Mesendoderm (in vitro differentiated cells): Measurements from ENCODE around the gene CHRM2.
A peak's percentile ranks its signal among the peaks of the same experiment; 100 is the strongest.

Source experiments
- DNase-seq: peaks from one replicate; pipeline ENCODE4 v3.0.0; 2013
- H2AK5ac ChIP-seq: 2 replicates; pipeline ENCODE4 v1.6.1; 2013; ENCODE audit warnings: low read length, inconsistent platforms
- H2BK120ac ChIP-seq: 2 replicates; pipeline ENCODE4 v1.6.1; 2013; ENCODE audit warnings: low read depth, mild to moderate bottlenecking, low read length, moderate library complexity, mixed read lengths
- H2BK15ac ChIP-seq: replicated peaks from 2 replicates; pipeline ENCODE4 v1.6.1; 2013; ENCODE audit warnings: low read depth, mild to moderate bottlenecking, moderate library complexity
- H2BK5ac ChIP-seq: 2 replicates; pipeline ENCODE4 v1.6.1; 2013; ENCODE audit warnings: low read length, inconsistent platforms
- H3K18ac ChIP-seq: 2 replicates; pipeline ENCODE4 v1.6.1; 2013; ENCODE audit warnings: mild to moderate bottlenecking, low read length, mixed read lengths
- H3K23ac ChIP-seq: one replicate; pipeline ENCODE4 v1.6.1; 2013; ENCODE audit warnings: low read length
- H3K27ac ChIP-seq: 2 replicates; pipeline ENCODE4 v1.5.1; 2013; ENCODE audit warnings: low read depth, mild to moderate bottlenecking, inconsistent platforms, low read length, moderate library complexity
- H3K27me3 ChIP-seq: 2 replicates; pipeline ENCODE4 v1.6.1; 2013; ENCODE audit warnings: low read length, control low read depth, mild to moderate bottlenecking, inconsistent platforms; ENCODE audit not compliant: insufficient read depth, poor library complexity
- H3K36me3 ChIP-seq: 2 replicates; pipeline ENCODE4 v1.6.1; 2013; ENCODE audit warnings: low read length, inconsistent platforms; ENCODE audit not compliant: control insufficient read depth, insufficient read depth
- H3K4ac ChIP-seq: one replicate; pipeline ENCODE4 v1.6.1; 2013; ENCODE audit warnings: low read depth, mild to moderate bottlenecking, low read length, moderate library complexity
- H3K4me1 ChIP-seq: 2 replicates; pipeline ENCODE4 v1.6.1; 2013; ENCODE audit warnings: low read depth, low read length, inconsistent platforms; ENCODE audit not compliant: control insufficient read depth
- H3K4me2 ChIP-seq: 2 replicates; pipeline ENCODE4 v1.6.1; 2013; ENCODE audit warnings: low read length
- H3K4me3 ChIP-seq: 2 replicates; pipeline ENCODE4 v1.5.1; 2013; ENCODE audit warnings: mild to moderate bottlenecking, low read length
- H3K56ac ChIP-seq: one replicate; pipeline ENCODE4 v1.6.1; 2013; ENCODE audit warnings: low read length
- H3K79me1 ChIP-seq: 2 replicates; pipeline ENCODE4 v1.6.1; 2013; ENCODE audit warnings: low read length, inconsistent platforms
- H3K79me2 ChIP-seq: 2 replicates; pipeline ENCODE4 v1.6.1; 2013; ENCODE audit warnings: mild to moderate bottlenecking, low read length; ENCODE audit not compliant: control insufficient read depth, insufficient read depth
- H3K9ac ChIP-seq: 2 replicates; pipeline ENCODE4 v1.6.1; 2013; ENCODE audit warnings: low read length, inconsistent platforms
- H4K5ac ChIP-seq: one replicate; pipeline ENCODE4 v1.6.1; 2013; ENCODE audit warnings: low read length
- H4K8ac ChIP-seq: one replicate; pipeline ENCODE4 v1.6.1; 2013; ENCODE audit warnings: low read depth, mild to moderate bottlenecking, control low read depth, low read length, moderate library complexity
- WGBS: extraction: QIAGEN DNeasy Blood & Tissue Kit; methylation state at CpG from one replicate; pipeline ENCODE4 v1.1.7; 2013; ENCODE audit warnings: low lambda C conversion rate, missing lambda C conversion rate; ENCODE audit not compliant: insufficient coverage; ENCODE audit errors: extremely low coverage; 5-methylcytosine and 5-hydroxymethylcytosine counted together

The CHRM2 gene

DNA sequence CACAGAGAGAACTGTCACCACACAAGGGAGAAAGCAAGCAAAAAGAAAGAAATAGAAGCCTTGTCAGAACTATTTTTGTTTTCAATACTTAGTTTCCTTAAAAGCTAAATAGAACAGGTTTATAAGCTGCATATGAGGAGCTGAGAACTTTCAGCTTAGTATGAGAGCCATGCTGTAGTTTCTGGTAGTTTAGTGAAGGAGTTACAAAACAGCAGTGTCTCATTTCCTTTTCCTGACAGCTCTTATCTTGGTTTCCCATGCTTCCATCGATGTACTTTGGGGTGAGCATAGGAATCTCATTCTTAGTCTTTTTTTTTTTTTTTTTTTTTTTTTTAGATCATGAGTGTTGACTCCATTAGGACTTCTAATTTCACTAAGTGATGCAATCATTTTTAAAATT, 8.6 kb upstream of the CHRM2 start:
- Histone ChIP-seq H3K4ac (no peak overlapping the region), H2BK5ac (no peak overlapping the region), H3K9ac (no peak overlapping the region), H3K4me2 (no peak overlapping the region), H3K27ac (no peak overlapping the region), H3K36me3 (no peaks in the 10 kb centered on the region), H3K56ac (no peak overlapping the region), H3K4me3 (no peak overlapping the region), H3K4me1 (no peaks in the 10 kb centered on the region), H4K5ac (no peak overlapping the region), H3K27me3 (peaks cover 2% of the 10 kb centered on the region), H3K18ac (no peak overlapping the region), H4K8ac (no peak overlapping the region), H3K23ac (no peak overlapping the region), H3K79me1 (no peaks in the 10 kb centered on the region), H2BK15ac (no peak overlapping the region), H2AK5ac (no peak overlapping the region), H2BK120ac (no peak overlapping the region), H3K79me2 (no peaks in the 10 kb centered on the region)
- WGBS, result no CpG with 5 or more reads among the region's 1 CpG
- DNase-seq, result no peak

DNA sequence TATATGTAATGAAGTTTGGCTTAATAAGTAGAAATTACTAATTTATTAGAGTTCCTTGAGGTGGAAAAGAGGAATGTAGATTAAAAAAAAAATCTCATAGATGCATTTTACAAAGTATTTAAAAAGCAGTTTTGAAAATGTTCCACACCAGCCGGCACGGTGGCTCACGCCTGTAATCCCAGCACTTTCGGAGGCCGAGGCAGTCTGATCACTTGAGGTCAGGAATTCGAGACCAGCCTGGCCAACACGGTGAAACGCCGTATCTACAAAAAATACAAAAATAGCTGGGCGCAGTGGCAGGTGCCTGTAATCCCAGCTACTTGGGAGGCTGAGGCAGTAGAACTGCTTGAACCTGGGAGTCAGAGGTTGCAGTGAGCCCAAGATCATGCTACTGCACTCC, 3.2 kb upstream of the CHRM2 start:
- Histone ChIP-seq H2BK15ac (no peak overlapping the region), H4K8ac (no peak overlapping the region), H2BK5ac (no peak overlapping the region), H2AK5ac (no peak overlapping the region), H3K9ac (no peak overlapping the region), H3K4me1 (no peaks in the 10 kb centered on the region), H3K27me3 (peaks cover 24% of the 10 kb centered on the region), H4K5ac (no peak overlapping the region), H3K4ac (no peak overlapping the region), H2BK120ac (no peak overlapping the region), H3K79me1 (no peaks in the 10 kb centered on the region), H3K4me2 (no peak overlapping the region), H3K79me2 (no peaks in the 10 kb centered on the region), H3K56ac (no peak overlapping the region), H3K36me3 (no peaks in the 10 kb centered on the region), H3K23ac (no peak overlapping the region), H3K27ac (no peak overlapping the region), H3K18ac (no peak overlapping the region), H3K4me3 (no peak overlapping the region)
- no CpG with 5 or more reads among the region's 10 CpGs for WGBS
- no peak for DNase-seq

DNA sequence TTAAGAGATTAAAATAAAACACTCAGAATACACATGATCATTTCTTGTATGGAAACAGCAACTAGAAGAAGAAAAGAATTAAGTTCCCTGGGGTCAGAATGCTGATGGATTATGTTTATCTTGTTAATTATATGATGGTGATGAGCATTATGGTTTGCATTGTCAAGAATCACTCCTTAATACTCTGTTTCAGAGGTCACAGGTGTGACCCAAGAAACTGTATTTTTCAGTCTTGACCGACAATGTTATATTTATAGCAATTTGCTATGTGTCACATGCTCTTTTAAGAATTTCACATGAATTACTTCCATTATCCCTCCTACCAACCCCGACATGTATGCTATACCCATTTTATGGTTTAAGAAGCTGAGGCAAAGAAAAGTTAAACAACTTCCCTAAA, 2.7 kb upstream of the CHRM2 start:
- Histone ChIP-seq H3K9ac (no peak overlapping the region), H3K4ac (no peak overlapping the region), H3K4me2 (no peak overlapping the region), H3K27ac (no peak overlapping the region), H3K18ac (no peak overlapping the region), H3K27me3 (peaks cover 29% of the 10 kb centered on the region), H3K79me2 (no peaks in the 10 kb centered on the region), H4K8ac (no peak overlapping the region), H3K23ac (no peak overlapping the region), H2BK15ac (no peak overlapping the region), H3K79me1 (no peaks in the 10 kb centered on the region), H2AK5ac (no peak overlapping the region), H3K4me3 (no peak overlapping the region), H2BK120ac (no peak overlapping the region), H3K56ac (no peak overlapping the region), H3K4me1 (no peaks in the 10 kb centered on the region), H2BK5ac (no peak overlapping the region), H4K5ac (no peak overlapping the region), H3K36me3 (no peaks in the 10 kb centered on the region)
- no peak for DNase-seq
- WGBS, result no CpG with 5 or more reads among the region's 2 CpGs

DNA sequence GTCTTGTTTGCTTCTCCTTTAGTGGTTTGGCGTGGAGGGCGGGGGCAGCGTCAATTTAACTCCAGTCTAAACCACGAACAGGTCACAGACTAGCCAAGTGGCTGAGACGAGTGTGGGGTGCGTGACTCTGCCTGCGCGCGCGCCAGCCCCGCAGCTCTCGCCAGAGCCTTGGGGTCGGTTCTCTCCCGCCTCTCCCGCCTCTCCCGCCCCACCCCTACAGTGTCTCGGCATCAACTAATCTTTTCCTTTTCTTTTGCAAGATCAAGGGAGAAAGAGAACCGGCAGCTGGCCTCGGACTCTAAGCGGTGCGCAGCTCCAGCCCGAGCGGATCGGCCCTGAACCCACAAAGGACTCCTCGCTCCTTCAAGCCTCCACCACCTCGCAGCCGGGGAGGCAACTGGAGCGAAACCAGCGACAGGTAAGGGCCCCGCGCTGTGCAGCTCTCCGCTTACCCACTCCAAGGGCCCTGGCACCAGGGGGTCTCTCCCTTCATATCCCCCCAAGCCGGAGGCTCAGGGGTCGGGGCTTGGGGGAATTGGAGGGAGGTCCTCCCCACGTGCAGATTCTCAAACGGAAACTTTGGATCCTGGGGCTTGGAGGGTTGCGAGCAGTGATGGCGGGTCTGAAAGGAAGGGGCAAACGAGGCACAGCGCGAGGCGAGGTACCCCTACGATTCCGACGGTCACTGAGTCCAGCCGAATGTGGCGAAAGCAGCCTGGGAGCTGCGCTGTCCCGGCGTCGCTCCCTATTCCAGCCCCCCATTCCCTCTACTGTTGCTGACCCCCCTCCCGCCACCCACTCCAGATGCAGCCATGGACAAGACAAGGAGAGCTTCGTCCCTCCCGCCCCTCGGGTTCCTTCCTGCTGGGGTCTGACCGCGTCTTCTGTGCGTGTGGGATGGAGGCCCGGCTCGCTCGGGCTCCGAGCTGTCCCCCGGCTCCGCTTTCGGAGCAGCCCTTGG, 829 bp downstream of the CHRM2 start:
- Histone ChIP-seq H4K5ac (no peak overlapping the region), H3K79me2 (no peaks in the 10 kb centered on the region), H2BK15ac (no peak overlapping the region), H3K4me2 (peak overlapping the region; percentile 55), H3K23ac (no peak overlapping the region), H2AK5ac (no peak overlapping the region), H3K4me3 (no peak overlapping the region), H3K79me1 (no peaks in the 10 kb centered on the region), H3K27me3 (peaks cover 47% of the 10 kb centered on the region), H3K9ac (no peak overlapping the region), H3K4me1 (no peaks in the 10 kb centered on the region), H2BK120ac (no peak overlapping the region), H3K56ac (no peak overlapping the region), H3K4ac (no peak overlapping the region), H3K27ac (no peak overlapping the region), H3K18ac (no peak overlapping the region), H3K36me3 (no peaks in the 10 kb centered on the region), H4K8ac (no peak overlapping the region), H2BK5ac (no peak overlapping the region)
- peak; percentile 20 for DNase-seq
- WGBS, result no CpG with 5 or more reads among the region's 65 CpGs

DNA sequence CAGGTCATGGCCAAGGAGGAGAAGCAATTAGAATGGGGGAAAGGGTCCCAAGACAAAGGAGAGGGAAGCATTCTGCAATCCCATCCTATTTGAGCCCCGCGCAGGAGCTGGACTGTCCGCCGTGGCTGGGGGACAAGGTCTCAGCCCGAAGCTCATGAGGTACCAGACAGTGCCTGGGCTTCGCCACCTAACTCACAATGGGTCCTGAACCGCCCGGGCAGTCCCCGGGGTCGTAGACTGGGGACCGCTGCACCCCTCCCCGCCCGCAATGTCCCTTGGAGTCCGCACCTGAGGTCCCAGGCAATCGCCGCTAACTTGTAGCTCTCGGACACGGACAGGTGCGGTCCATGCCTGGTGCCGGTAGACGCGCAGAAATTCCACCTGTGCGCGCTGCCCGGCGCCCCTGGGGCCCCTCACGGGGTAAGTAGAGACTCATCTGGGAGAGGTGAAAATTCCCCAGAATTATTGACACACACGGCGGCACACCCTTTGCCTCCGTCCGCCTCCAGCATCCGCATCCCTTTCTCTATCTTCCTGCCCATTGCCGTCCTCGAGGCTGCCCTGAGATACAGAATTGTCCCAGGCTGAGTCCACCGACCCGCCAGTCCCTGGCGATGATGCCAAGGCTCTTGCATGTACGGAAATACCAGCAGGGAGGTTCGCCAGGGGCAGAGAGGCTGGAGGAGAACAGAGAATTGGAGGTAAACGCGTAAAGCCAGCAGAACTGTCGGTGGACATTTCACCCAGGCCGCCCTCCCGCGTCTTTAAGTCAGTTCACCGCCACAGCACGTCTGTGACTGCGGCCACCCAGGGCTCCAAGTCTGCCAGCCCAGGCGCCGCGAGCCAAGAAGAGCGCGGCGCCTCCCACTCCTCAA, 1.8 kb downstream of the CHRM2 start:
- no CpG with 5 or more reads among the region's 54 CpGs for WGBS
- no peak overlapping the region for H3K56ac ChIP-seq
- H3K36me3 ChIP-seq, result no peaks in the 10 kb centered on the region
- no peak overlapping the region for H4K5ac ChIP-seq
- no peak overlapping the region for H3K4me3 ChIP-seq
- no peak overlapping the region for H3K9ac ChIP-seq
- H3K79me1 ChIP-seq, result no peaks in the 10 kb centered on the region
- no peak overlapping the region for H2BK120ac ChIP-seq
- no peak overlapping the region for H3K4ac ChIP-seq
- no peak overlapping the region for H2AK5ac ChIP-seq
- no peak overlapping the region for H3K27ac ChIP-seq
- H3K4me2 ChIP-seq, result peak overlapping the region; percentile 13
- peaks cover 47% of the 10 kb centered on the region for H3K27me3 ChIP-seq
- no peak overlapping the region for H3K18ac ChIP-seq
- peak; percentile 11 for DNase-seq
- H2BK15ac ChIP-seq, result no peak overlapping the region
- H3K79me2 ChIP-seq, result no peaks in the 10 kb centered on the region
- H4K8ac ChIP-seq, result no peak overlapping the region
- no peak overlapping the region for H3K23ac ChIP-seq
- no peaks in the 10 kb centered on the region for H3K4me1 ChIP-seq
- no peak overlapping the region for H2BK5ac ChIP-seq
